HG03064 (cell line): ENCODE measurements around the gene TMEM163.
"Not testable (repeated sequence)": the region's sequence is repeated elsewhere in the genome, so short reads cannot be mapped to it uniquely, and the experiment has no call there.

Experiments
- ATAC-seq: cut with Tn5 transposase; IDR thresholded peaks from one replicate; pipeline ENCODE4 v1.9.1; 2021; ENCODE audit warnings: low read depth; ENCODE audit not compliant: unreplicated experiment

The TMEM163 gene

DNA sequence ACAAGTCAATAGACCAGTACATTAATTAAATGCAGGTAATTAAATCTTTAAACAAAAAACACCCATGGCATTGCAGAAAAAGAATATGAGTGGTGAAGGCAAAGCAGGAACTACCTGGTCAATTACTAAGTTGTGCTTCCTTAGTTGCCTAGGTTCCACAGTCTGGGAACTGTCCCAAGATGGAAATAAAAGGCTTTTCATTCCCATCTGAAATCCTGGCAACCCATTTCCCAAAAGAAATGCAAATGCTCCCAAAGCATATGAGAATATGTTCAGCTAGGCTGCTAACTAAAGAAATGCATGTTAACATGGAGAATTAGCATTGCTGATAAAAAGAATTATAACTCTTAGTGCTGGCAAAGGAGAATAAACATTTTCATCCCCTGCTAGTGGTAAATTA is 177.8 kb downstream of the TMEM163 start:
- ATAC-seq, result no peak

DNA sequence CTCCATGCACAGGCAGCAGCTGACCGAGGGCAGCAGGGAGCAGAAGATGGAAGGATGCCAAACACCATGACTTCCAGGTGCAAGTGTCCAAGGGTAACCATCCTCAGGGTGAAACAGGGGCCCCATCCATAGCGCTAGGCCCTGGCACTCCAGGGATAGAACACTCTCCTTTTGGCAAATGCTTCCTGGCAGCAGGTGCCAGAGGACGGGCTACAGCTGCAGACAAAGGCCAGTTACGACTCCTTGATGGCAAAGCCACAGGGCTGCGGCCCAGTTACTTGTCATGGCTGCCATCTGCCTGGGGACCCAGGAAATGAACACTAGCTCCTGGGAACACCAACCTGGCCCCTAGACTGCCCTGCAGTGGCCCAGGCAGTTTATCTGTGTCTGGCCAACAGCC is 178.8 kb downstream of the TMEM163 start:
- no peak for ATAC-seq

DNA sequence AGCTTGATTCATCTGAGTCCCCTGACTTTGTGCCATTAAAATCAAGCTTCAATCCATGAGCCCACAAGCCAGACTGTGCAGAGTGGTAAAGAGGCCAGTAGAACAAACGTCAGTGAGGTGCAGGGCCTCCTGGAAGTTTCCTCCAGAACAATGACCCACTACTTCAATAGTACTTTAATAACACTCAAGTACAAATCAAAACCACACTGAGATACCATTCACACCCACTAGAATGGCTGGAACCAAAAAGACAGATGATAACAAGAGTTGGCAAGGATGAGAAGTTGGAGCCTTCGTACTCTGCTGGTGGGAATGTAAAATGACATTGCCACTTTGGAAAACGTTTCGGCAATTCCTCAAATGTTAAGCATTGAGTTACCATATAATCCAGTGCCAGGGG is 181.1 kb downstream of the TMEM163 start:
- ATAC-seq, result no peak

DNA sequence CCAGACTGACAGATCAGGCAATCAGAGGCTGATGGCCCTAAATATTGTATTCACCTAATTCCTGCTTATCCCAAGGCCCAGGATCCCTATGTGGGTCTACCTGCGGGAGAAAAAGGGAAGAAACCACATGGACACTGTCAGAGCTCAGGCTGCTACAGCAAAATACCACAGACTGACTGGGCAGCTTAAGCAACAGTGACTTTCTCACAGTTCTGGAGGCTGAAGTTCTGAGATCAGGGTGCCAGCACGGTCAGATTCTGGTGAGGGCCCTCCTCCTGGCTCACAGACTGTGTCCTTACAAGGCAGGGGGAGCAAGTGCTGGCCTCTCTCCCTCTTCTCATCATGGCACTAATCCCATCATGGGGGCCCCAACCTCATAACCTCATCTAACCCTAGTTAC is 181.7 kb downstream of the TMEM163 start:
- ATAC-seq, result no peak

DNA sequence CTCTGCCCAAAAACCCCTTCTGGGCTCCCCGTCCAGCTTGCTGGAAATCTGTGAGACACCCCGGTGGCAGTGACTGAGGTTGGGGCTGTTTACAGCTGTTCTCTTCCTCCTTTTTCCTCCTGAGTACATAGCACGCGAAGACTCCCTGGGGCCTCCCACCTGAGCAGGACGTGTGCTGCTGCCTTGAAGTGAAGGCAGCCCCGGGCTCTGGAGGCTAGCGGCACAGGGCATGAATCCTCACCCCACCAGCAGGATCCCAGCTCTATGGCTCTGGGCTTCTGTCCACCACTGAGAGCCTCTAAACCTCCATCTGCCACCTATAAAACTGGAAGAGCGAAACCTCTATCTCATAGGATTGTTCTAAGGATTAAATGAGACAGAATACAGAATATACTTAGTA is 182.5 kb downstream of the TMEM163 start:
- ATAC-seq, result no peak

DNA sequence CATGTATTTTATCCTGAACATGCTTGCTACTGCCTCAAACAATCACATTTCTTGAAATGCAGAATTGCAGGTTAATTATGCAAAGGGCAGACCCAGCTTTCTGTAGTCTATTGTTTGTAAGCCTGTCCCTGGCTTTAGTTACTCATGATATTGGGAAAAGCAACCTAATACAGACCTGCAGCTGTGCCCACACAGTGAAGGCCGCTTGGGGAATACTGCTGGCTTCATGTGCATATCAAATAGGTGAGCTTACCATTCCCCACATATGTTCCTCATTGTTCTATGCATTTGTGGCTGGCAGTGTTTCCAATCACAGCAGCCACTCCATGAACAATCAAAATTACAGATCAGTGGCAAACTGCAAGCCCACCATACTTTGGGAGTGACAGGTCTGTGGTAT is 186.3 kb downstream of the TMEM163 start:
- no peak for ATAC-seq

DNA sequence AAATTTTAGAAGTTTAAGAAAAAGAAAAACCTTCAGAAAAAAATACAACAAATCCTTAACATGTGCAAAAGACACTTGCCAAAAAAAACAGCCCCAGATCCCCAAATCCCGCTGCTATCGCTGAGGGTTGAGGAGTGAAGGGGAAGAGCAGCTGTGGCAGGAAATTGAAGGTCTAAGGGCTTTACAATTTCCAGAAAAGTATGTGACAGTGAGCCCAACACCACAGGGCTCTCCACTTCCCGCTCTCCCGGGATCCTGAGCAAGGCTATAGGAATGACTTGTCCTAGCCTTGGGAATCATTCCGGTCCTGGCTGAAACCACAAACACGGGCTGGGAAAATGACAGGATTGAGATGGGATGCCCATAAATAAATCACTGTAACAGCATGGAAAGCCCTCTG is 191.4 kb downstream of the TMEM163 start:
- ATAC-seq, result no peak

DNA sequence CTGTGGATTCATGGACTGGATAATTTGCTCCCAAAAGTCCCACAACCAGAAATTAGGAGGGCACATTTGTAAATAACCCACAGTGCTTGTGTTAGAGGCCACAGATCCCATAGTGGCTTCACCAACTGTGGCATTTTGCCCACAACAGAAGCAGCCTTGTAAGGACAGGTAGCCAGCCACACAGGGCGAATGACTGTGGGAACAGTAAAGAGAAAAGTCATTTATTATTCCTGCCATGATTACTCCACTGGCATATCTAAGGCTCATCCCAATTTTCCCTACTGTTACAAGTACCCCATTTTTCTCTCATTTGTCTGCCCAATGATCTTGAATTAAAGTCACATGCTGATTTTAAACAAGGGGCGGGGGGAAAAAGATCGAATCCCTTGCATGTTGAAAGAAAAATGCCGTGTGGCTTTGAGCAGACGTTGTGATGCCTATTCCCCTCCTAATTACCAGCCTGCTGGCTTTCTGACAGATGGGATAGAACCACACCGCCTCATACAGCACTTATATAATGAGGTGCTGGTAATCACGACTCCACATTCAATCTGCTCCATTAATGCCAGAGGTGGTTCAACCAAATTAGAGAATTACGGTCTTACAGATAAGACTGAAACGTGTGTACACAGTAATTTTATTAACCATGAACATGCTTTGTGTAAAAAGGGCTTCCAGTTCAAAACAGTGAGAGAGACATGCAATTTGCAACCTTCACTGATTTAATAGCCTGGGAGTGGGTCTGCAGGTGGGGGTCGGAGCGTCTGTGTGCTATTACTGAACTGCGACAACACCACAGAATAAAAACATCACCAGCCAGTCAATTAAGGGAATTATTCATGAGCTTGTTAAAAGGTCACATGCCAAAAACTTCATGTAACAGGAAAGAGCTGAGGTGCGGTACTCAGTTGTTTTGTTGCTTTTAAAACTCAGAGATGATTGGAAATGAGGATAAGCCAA is 196.0 kb downstream of the TMEM163 start:
- ATAC-seq, result no peak

DNA sequence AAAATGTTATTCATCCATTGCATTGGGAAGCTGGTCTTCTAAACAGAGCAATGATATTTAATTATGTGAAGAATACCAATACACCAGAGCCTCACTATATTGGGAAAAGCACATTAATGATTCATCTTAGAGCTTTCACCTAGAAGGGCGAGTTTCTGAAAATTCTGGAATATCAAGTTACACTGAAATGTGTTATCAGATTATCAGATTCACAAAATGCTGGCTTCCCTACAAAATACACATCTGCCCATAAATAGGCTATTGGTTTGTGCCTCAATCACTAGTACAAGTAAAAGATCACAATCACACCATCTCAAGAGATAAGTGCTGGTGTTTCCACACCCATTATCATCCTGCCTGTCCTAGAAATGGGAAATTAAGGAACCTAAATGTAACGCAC is 200.7 kb downstream of the TMEM163 start:
- no peak for ATAC-seq

DNA sequence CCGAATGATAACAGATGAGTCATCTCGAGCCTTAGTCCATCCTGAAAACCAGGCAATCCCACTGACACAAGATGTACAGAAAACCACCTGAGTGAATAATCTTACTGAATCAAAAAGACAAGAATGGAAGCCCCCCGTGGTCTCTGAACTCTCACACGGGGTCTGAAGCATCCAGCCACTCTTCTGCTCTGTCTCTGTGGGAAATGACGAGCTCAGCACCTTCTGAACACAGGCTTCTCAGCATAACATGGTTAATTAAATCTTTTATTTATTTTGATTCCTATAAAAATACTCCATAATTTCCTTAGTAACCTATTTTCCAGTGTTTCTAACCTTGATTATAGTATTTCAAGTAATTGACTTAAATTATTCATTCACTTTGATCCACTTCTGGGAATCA is 203.7 kb downstream of the TMEM163 start:
- no peak for ATAC-seq

DNA sequence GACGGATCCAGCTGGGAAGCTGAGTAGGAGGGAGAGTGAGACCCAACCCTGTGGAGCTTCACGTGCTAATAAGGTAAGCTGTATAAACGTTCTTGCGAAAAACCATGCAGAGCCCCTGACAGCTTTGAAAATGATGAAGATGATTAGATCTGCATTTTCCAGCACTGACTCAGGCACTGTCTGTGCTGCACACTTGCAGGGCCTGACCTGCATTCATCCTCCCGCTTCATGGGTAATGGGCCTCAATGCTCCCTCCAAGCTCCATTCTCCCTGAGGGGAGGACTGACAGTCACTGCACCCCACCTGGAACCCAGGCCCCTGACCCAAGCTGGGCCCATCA is 205.4 kb downstream of the TMEM163 start:
- no peak for ATAC-seq

DNA sequence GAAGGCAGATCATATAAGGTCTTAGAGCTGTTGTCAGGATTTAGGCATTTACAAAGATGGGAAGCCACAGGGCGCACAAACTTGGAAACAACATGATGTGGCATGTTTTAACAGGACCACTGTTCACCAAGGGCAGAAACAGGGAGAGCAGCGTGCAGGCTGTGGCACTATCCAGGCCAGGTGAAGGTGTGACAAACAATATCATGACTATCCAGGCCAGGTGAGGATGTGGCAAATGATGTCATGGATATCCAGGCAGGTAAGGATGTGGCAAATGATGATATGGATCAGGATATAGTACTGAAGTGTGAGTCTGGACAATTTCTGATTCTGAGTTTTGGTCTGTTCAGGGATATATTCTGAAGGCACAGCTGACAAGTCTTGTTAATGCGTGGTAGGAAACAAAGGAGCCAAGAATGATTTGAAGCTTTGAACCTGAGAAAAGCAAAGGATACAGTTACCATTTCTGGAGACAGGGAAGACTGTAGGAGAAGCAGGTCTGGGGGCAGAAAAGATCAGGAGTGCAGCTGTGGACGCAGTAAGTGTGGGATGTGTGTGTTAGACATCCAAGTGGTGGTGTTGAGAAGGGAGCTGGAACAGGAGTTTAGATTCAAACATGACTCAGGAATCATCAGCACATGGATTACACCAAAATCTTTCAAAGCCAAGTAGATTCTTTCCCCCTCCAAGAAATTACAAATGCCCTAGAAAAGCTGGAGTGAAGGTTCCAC is 205.9 kb downstream of the TMEM163 start:
- ATAC-seq, result no peak

DNA sequence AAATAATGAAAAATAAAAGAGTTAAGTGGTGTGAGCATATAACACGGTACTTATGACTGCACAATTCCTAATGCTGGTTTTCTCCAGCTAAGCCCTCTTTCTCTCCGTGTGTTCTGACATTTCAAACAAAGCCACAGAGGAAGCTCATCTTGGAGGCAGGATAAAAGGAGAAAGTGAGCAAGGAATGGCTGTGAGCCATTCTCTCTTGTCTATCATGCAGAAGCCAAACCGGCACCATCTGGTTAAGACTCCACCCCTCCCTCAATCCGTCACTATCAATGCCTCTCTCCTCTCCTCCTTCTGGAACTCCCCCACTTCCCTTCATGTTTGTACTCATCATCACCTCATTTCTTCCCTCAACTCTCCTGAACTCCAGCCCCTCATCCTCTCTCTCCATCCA is 210.4 kb downstream of the TMEM163 start:
- no peak for ATAC-seq

DNA sequence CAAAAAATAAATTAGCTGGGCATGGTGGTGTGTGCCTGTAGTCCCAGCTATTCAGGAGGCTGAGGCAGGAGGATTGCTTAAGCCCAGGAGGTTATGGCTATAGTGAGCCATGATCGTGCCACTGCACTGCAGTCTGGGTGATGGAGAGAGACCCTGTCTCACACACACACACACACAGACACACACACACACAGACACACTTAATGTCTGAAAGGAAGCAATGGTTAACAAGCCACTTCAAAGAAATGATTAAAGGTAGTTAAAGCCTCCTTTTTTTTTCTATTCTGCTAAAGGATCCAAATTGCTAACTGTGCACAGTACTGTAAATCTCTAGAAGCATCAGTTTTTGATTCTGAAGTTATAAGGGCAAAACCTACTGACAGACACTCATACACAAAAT is 211.1 kb downstream of the TMEM163 start:
- ATAC-seq, result no peak

DNA sequence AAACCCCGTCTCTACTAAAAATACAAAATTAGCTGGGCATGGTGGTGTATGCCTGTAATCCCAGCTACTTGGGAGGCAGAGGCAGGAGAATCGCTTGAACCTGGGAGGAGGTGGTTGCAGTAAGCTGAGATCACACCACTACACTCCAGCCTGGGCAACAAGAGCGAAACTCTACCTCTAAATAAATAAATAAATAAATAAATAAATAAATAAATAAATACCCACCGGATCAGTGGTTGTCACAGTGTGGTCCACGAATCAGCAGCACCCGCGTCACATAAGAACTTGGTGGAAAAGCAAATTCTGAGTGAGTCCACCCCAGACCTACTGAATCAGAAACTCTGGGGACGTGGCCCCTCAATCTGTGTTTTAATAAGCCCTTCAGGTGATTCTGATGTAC is 211.6 kb downstream of the TMEM163 start:
- not testable (repeated sequence) for ATAC-seq

DNA sequence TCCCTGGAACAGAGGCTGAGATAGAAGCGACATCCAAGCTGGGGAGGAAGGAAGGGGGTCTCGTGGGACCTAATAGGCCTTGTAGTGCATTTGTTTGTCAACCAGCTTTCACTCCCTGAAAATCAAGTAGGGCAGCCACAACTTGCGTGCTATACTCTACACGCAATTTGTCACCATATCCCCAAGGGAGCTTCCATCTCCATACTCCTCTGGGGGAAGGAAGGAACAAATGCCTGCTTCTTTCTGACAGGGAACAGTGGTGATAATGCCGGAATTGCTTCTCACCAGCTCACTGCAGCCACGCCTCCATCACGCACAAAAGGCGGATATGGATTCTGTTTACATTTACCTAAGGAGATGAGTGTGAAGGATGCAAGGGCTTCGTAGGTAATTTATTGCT is 213.4 kb downstream of the TMEM163 start:
- no peak for ATAC-seq

DNA sequence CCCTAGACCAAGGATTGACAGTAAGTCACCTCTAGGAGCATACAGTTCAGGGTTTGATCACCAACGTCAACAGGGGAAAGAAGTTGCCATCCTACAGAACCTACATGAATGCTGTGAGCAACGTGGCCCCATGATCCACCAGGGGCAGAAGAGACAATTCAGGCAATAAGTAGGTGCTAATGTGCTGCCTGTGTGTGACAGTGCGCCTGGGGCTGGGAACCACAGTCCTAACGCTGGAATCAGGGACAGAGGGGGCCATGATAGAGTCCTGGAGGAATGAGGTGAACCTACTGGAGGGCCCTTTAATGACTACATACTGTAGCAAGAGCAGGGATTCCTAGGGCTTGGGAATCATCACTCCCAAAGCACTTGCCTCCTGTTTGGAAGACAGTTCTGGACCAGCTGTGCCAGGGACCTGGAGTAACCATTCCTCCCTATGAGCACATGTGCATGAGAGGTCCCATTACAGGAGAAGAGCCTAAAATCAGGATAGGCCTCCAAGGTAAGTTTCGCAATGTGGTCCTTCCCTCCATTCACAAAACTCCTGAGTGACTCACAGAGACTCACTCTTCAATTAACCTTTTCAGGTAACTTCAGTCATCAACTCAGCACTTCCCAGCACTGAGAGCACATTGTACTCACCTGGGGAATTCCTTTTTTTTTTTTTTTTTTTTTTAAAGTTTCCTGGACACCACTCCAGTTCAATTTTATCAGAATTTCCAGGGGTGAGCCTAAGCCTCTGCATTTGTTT is 214.0 kb downstream of the TMEM163 start:
- no peak for ATAC-seq

DNA sequence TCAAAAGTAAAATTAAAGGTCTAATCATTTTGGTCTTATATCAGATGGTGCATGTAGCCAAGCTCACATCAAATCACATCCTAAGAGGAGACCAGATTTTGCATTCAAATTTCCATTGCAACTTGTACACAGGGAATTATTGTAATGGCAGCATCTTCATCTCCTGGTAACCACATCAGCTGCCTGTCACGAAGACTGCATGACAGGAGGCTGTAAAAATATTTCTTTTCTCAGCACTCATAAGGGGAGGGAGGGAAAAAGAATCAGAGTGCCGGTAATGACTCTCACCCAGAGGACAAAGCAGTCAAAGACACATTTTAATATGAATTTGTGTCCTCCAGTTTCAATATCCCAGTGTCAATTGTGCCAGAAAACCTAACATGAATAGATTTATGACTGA is 216.7 kb downstream of the TMEM163 start:
- no peak for ATAC-seq

DNA sequence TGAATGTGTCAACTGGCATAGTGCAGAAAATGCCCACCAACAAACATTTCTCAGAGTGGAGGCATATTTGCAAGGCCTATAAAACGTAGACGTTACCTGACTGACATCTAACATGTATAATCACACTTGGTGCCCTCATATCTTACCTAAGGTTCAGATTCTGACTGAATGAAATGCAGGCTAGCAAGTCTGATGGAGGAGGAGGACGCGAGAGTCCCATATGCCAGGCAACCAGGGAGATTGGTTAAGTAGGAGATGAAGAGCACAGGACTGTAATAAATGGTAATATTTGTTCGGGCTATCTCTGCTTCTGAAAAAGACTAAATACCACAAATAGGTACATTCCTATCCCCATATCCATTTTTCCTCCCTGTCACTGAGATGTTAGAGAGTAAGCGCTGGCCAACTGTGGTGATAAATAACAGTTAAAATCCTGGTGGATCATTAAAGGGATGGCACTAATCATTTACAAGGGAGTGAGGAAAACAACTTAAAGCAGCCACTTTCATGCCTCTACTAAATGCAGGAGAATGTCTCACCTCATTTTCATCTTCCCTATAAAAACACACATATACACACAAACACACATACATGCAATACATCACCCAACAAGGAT is 217.2 kb downstream of the TMEM163 start:
- no peak for ATAC-seq

DNA sequence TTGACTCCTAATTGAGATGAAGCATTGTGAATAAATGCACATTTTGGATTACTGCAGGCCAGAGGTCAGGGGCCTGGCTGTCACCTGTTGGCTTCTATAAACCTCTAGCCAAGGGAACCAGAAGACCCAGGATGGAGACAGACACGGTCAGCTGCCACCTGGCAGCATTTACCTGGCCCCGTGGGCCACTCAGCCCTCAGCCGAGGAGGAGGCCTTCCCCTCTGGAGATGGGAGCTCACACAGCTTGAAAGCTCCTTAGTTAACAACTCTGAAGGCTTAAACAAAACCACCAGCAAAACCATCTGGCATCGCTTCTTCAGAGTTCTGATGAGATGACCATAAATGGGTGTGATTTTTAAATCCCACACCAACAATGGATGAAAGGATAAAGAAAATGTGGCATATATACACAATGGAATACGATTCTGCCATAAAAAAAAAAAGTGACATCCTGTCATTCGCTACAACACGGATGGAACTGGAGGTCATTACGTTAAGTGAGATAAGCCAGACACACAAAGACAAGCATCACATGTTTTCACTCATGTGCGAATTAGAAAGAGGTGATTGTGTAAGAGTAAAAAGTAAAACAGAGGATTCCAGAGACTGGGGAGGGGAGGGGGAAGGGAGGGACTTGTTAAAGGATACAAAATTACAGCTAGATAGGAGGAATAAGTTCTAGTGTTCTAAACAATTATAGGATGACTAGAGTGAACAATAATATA is 218.4 kb downstream of the TMEM163 start:
- ATAC-seq, result no peak
